ENCODE results near the gene UNC5CL. TPM values are rescaled to one million over a fixed set of nuclear protein-coding genes. Genes with fewer than 3 reads are reported as not detected.

The UNC5CL gene
- total and polyA plus RNA-seq, 2 experiments from 2014 or later: 0.87 to 1.2 TPM

DNA sequence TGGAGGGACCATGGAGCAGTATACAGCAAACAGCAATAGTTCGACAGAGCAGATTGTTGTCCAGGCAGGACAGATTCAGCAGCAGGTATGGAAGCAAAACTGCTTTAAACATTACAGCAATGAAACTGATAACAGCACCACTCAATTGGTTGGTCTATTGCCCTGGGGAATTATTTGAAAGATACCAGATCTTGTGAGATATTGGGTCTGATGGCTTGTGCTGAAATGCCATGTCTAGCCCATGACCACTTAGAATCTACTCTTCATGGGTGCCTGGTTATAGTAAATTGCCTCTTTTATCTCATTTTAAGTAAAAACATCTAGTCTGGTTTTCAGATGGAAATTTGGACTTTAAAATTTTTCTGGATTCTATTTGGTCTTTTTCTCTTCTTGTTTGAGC is 40.1 kb upstream of the UNC5CL start:
- H3F3A ChIP-seq (replicated peaks; ENCODE audit: low read depth): no peaks in the 10 kb centered on the region; the same call in 1 of the 2 replicates
- H3K4me1 Mint-ChIP-seq: peaks cover 22% of the 10 kb centered on the region
- H2AFZ ChIP-seq: no peak overlapping the region
- no peak overlapping the region for H3K27ac ChIP-seq (ENCODE audit: low read depth)
- H3K27me3 ChIP-seq (ENCODE audit: insufficient read depth): no peaks in the 10 kb centered on the region
- H3K9me2 ChIP-seq (ENCODE audit: insufficient read depth): no peaks in the 10 kb centered on the region
- no peak for TF ChIP-seq ZNF331 (CRISPR knock-in tag; IDR thresholded peaks at IDR 0.05; ENCODE audit: low read depth)
- TF ChIP-seq, protein P1, sequence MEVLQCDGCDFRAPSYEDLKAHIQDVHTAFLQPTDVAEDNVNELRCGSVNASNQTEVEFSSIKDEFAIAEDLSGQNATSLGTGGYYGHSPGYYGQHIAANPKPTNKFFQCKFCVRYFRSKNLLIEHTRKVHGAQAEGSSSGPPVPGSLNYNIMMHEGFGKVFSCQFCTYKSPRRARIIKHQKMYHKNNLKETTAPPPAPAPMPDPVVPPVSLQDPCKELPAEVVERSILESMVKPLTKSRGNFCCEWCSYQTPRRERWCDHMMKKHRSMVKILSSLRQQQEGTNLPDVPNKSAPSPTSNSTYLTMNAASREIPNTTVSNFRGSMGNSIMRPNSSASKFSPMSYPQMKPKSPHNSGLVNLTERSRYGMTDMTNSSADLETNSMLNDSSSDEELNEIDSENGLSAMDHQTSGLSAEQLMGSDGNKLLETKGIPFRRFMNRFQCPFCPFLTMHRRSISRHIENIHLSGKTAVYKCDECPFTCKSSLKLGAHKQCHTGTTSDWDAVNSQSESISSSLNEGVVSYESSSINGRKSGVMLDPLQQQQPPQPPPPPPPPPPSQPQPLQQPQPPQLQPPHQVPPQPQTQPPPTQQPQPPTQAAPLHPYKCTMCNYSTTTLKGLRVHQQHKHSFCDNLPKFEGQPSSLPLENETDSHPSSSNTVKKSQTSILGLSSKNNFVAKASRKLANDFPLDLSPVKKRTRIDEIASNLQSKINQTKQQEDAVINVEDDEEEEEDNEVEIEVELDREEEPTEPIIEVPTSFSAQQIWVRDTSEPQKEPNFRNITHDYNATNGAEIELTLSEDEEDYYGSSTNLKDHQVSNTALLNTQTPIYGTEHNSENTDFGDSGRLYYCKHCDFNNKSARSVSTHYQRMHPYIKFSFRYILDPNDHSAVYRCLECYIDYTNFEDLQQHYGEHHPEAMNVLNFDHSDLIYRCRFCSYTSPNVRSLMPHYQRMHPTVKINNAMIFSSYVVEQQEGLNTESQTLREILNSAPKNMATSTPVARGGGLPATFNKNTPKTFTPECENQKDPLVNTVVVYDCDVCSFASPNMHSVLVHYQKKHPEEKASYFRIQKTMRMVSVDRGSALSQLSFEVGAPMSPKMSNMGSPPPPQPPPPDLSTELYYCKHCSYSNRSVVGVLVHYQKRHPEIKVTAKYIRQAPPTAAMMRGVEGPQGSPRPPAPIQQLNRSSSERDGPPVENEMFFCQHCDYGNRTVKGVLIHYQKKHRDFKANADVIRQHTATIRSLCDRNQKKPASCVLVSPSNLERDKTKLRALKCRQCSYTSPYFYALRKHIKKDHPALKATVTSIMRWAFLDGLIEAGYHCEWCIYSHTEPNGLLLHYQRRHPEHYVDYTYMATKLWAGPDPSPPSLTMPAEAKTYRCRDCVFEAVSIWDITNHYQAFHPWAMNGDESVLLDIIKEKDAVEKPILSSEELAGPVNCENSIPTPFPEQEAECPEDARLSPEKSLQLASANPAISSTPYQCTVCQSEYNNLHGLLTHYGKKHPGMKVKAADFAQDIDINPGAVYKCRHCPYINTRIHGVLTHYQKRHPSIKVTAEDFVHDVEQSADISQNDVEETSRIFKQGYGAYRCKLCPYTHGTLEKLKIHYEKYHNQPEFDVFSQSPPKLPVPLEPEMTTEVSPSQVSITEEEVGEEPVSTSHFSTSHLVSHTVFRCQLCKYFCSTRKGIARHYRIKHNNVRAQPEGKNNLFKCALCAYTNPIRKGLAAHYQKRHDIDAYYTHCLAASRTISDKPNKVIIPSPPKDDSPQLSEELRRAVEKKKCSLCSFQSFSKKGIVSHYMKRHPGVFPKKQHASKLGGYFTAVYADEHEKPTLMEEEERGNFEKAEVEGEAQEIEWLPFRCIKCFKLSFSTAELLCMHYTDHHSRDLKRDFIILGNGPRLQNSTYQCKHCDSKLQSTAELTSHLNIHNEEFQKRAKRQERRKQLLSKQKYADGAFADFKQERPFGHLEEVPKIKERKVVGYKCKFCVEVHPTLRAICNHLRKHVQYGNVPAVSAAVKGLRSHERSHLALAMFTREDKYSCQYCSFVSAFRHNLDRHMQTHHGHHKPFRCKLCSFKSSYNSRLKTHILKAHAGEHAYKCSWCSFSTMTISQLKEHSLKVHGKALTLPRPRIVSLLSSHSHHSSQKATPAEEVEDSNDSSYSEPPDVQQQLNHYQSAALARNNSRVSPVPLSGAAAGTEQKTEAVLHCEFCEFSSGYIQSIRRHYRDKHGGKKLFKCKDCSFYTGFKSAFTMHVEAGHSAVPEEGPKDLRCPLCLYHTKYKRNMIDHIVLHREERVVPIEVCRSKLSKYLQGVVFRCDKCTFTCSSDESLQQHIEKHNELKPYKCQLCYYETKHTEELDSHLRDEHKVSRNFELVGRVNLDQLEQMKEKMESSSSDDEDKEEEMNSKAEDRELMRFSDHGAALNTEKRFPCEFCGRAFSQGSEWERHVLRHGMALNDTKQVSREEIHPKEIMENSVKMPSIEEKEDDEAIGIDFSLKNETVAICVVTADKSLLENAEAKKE (CRISPR knock-in tag; IDR thresholded peaks at IDR 0.05): no peak
- no peak for TF ChIP-seq NANOG (IDR thresholded peaks at IDR 0.05; ENCODE audit: borderline replicate concordance)
- TF ChIP-seq ETS1 (IDR thresholded peaks at IDR 0.05): no peak
- TF ChIP-seq ZNF114 (CRISPR knock-in tag; IDR thresholded peaks at IDR 0.05): no peak
- TF ChIP-seq CREB1 (CRISPR knock-in tag; IDR thresholded peaks at IDR 0.05; ENCODE audit: low read depth): no peak
- TF ChIP-seq JUNB (IDR thresholded peaks at IDR 0.05; ENCODE audit: unreplicated experiment): no peak
- TF ChIP-seq EZH2phosphoT487 (IDR thresholded peaks at IDR 0.05; ENCODE audit: unreplicated experiment): no peak
- no peak for TF ChIP-seq POLR2AphosphoS5 (IDR thresholded peaks at IDR 0.05; ENCODE audit: low read depth)
- TF ChIP-seq, protein P2, sequence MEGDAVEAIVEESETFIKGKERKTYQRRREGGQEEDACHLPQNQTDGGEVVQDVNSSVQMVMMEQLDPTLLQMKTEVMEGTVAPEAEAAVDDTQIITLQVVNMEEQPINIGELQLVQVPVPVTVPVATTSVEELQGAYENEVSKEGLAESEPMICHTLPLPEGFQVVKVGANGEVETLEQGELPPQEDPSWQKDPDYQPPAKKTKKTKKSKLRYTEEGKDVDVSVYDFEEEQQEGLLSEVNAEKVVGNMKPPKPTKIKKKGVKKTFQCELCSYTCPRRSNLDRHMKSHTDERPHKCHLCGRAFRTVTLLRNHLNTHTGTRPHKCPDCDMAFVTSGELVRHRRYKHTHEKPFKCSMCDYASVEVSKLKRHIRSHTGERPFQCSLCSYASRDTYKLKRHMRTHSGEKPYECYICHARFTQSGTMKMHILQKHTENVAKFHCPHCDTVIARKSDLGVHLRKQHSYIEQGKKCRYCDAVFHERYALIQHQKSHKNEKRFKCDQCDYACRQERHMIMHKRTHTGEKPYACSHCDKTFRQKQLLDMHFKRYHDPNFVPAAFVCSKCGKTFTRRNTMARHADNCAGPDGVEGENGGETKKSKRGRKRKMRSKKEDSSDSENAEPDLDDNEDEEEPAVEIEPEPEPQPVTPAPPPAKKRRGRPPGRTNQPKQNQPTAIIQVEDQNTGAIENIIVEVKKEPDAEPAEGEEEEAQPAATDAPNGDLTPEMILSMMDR (conservative IDR thresholded peaks at IDR 0.05; ENCODE audit: low read depth in 2 of 2): no peak
- no peak for TF ChIP-seq REST (IDR thresholded peaks at IDR 0.05; ENCODE audit: unreplicated experiment)
- TF ChIP-seq EZH2 (IDR thresholded peaks at IDR 0.05; ENCODE audit: low read depth, unreplicated experiment): no peak
- TF ChIP-seq STAT1 (IDR thresholded peaks at IDR 0.05; ENCODE audit: unreplicated experiment): no peak
- H3K36me3 ChIP-seq (ENCODE audit: insufficient read depth): peaks cover 40% of the 10 kb centered on the region
- DNase-seq (ENCODE audit: low spot score) (no peak), ATAC-seq (no peak)
- H3K27me3 Mint-ChIP-seq (ENCODE audit: insufficient read depth, low read depth, poor library complexity): no peaks in the 10 kb centered on the region
- no peak overlapping the region for H3K27ac Mint-ChIP-seq
- H3K9me3 Mint-ChIP-seq: no peaks in the 10 kb centered on the region; the same call in 2 of the 3 replicates
- no peak overlapping the region for H3K4me3 ChIP-seq
- peaks cover 47% of the 10 kb centered on the region for H4K20me1 ChIP-seq (replicated peaks; ENCODE audit: insufficient read depth)
- peaks cover 38% of the 10 kb centered on the region for H3K36me3 Mint-ChIP-seq (ENCODE audit: low read depth)
- no peak overlapping the region for H3K4me3 Mint-ChIP-seq
- H3K4me1 ChIP-seq (ENCODE audit: insufficient read depth): peaks cover 23% of the 10 kb centered on the region
- no peak overlapping the region for H3K4me2 ChIP-seq
- H3K79me2 ChIP-seq (replicated peaks; ENCODE audit: insufficient read depth): peaks cover 100% of the 10 kb centered on the region

All from GM23338 (cell line).